ENCODE measurements around the gene OR2G2.

- TF ChIP-seq CTCF (IDR thresholded peaks at IDR 0.05): no peak
- no peak for TF ChIP-seq POLR2A (IDR thresholded peaks at IDR 0.05)
- no peak for TF ChIP-seq EP300 (IDR thresholded peaks at IDR 0.05)
These were observed 45.3 kb upstream of the OR2G2 start for GRCh38 chr1:247542811-247543210.

All from stomach (tissue), 4 donors.